ENCODE measurements around the gene AGER. TPM values are rescaled to one million over a fixed set of nuclear protein-coding genes. Genes with fewer than 3 reads are reported as not detected.

Gene AGER
- total and polyA plus RNA-seq, 9 of the 15 experiments (the other 6 are each of a cell fraction or from before 2014, with no cell fraction given) = 1.2 to 11.5 (median 4.1) TPM

Small RNAs within 50 kb of the gene (microRNA-seq; reads per million reads assigned to microRNA genes)
- gene MIR6721 (ENCODE audit: borderline microRNAs expressed) = 0.91 reads per million, percentile 4 among the genes with 10 or more reads in this experiment
- gene MIR6833 (ENCODE audit: borderline microRNAs expressed) = not detected

Small RNAs within 50 kb of the gene (small RNA-seq; reads per million reads assigned to genes)
- gene AL662884.1 (not detected), gene MIR6833 (not detected)

Other genes with a start within 250 kb of the AGER start
Only the 7 nearest of the 20 such genes appear.
- gene PRRT1, start 32.3 kb downstream of the AGER start, total RNA-seq (2014; rRNA removed) = 0.14 and 0.57 TPM in 2 replicates
- gene PRRT1, start 32.3 kb downstream of the AGER start, total RNA-seq (2014; rRNA removed; fragmentation: Illumina TruSeq; extraction: Trizol) = 0.16 and 0.29 TPM in 2 replicates
- 0.40 and 0.53 TPM in 2 replicates for gene PRRT1, start 32.3 kb downstream of the AGER start, total RNA-seq (2015; rRNA removed; fragmentation: Illumina TruSeq; extraction: Trizol)
- gene PRRT1, start 32.3 kb downstream of the AGER start, total RNA-seq (2021) = 1.9 and 3.0 TPM in 2 replicates
- 0.50 and 1.1 TPM in 2 replicates for gene PRRT1, start 32.3 kb downstream of the AGER start, polyA plus RNA-seq (2011; rRNA removed)
- 3.3 and 3.5 TPM in 2 replicates for gene PRRT1, start 32.3 kb downstream of the AGER start, polyA plus RNA-seq (2014; fragmentation: Illumina TruSeq; extraction: Trizol)
- gene PRRT1, start 32.3 kb downstream of the AGER start, polyA plus RNA-seq (2014; fragmentation: Nextera tagmentation; extraction: Ambion mirVana) = under 1 TPM; 0.31 to 0.41 TPM
- gene PRRT1, start 32.3 kb downstream of the AGER start, polyA plus RNA-seq (2014; rRNA removed) = 2.1 and 2.8 TPM in 2 replicates
- gene PPT2, start 30.1 kb downstream of the AGER start, total RNA-seq (2014; rRNA removed) = 69.9 and 296 TPM in 2 replicates
- 42.5 and 43.7 TPM in 2 replicates for gene PPT2, start 30.1 kb downstream of the AGER start, total RNA-seq (2014; rRNA removed; fragmentation: Illumina TruSeq; extraction: Trizol)
- 44.1 and 45.6 TPM in 2 replicates for gene PPT2, start 30.1 kb downstream of the AGER start, total RNA-seq (2015; rRNA removed; fragmentation: Illumina TruSeq; extraction: Trizol)
- 83.2 and 83.4 TPM in 2 replicates for gene PPT2, start 30.1 kb downstream of the AGER start, total RNA-seq (2021)
- gene PPT2, start 30.1 kb downstream of the AGER start, polyA plus RNA-seq (2011; rRNA removed) = 75.8 and 76.6 TPM in 2 replicates
- gene PPT2, start 30.1 kb downstream of the AGER start, polyA plus RNA-seq (2014; fragmentation: Illumina TruSeq; extraction: Trizol) = 92.6 and 98.8 TPM in 2 replicates
- 10 to 100 TPM; 27.4 to 41.6 TPM for gene PPT2, start 30.1 kb downstream of the AGER start, polyA plus RNA-seq (2014; fragmentation: Nextera tagmentation; extraction: Ambion mirVana)
- 86.4 and 95.1 TPM in 2 replicates for gene PPT2, start 30.1 kb downstream of the AGER start, polyA plus RNA-seq (2014; rRNA removed)
- gene EGFL8, start 19.7 kb downstream of the AGER start, total RNA-seq (2014; rRNA removed) = 14.2 and 20.9 TPM in 2 replicates
- gene EGFL8, start 19.7 kb downstream of the AGER start, total RNA-seq (2014; rRNA removed; fragmentation: Illumina TruSeq; extraction: Trizol) = 10.0 and 12.1 TPM in 2 replicates
- gene EGFL8, start 19.7 kb downstream of the AGER start, total RNA-seq (2015; rRNA removed; fragmentation: Illumina TruSeq; extraction: Trizol) = 13.3 and 15.5 TPM in 2 replicates
- gene EGFL8, start 19.7 kb downstream of the AGER start, total RNA-seq (2021) = 21.7 and 26.0 TPM in 2 replicates
- 14.8 and 17.9 TPM in 2 replicates for gene EGFL8, start 19.7 kb downstream of the AGER start, polyA plus RNA-seq (2011; rRNA removed)
- gene EGFL8, start 19.7 kb downstream of the AGER start, polyA plus RNA-seq (2014; fragmentation: Illumina TruSeq; extraction: Trizol) = 19.1 and 26.3 TPM in 2 replicates
- gene EGFL8, start 19.7 kb downstream of the AGER start, polyA plus RNA-seq (2014; fragmentation: Nextera tagmentation; extraction: Ambion mirVana) = 1 to 10 TPM; 2.2 to 2.8 TPM
- 39.8 and 47.4 TPM in 2 replicates for gene EGFL8, start 19.7 kb downstream of the AGER start, polyA plus RNA-seq (2014; rRNA removed)
- 69.4 and 115 TPM in 2 replicates for gene AGPAT1, start 8.2 kb downstream of the AGER start, total RNA-seq (2014; rRNA removed)
- gene AGPAT1, start 8.2 kb downstream of the AGER start, total RNA-seq (2014; rRNA removed; fragmentation: Illumina TruSeq; extraction: Trizol) = 45.4 and 51.9 TPM in 2 replicates
- 53.2 and 54.1 TPM in 2 replicates for gene AGPAT1, start 8.2 kb downstream of the AGER start, total RNA-seq (2015; rRNA removed; fragmentation: Illumina TruSeq; extraction: Trizol)
- 107 and 109 TPM in 2 replicates for gene AGPAT1, start 8.2 kb downstream of the AGER start, total RNA-seq (2021)
- 78.7 and 138 TPM in 2 replicates for gene AGPAT1, start 8.2 kb downstream of the AGER start, polyA plus RNA-seq (2011; rRNA removed)
- 165 and 176 TPM in 2 replicates for gene AGPAT1, start 8.2 kb downstream of the AGER start, polyA plus RNA-seq (2014; fragmentation: Illumina TruSeq; extraction: Trizol)
- 10 to 100 TPM; 37.9 to 43.6 TPM for gene AGPAT1, start 8.2 kb downstream of the AGER start, polyA plus RNA-seq (2014; fragmentation: Nextera tagmentation; extraction: Ambion mirVana)
- 78.2 and 78.4 TPM in 2 replicates for gene AGPAT1, start 8.2 kb downstream of the AGER start, polyA plus RNA-seq (2014; rRNA removed)
- gene RNF5, start 5.8 kb downstream of the AGER start, total RNA-seq (2014; rRNA removed) = 129 and 156 TPM in 2 replicates
- gene RNF5, start 5.8 kb downstream of the AGER start, total RNA-seq (2014; rRNA removed; fragmentation: Illumina TruSeq; extraction: Trizol) = 123 and 128 TPM in 2 replicates
- 99.1 and 110 TPM in 2 replicates for gene RNF5, start 5.8 kb downstream of the AGER start, total RNA-seq (2015; rRNA removed; fragmentation: Illumina TruSeq; extraction: Trizol)
- 149 and 154 TPM in 2 replicates for gene RNF5, start 5.8 kb downstream of the AGER start, total RNA-seq (2021)
- gene RNF5, start 5.8 kb downstream of the AGER start, polyA plus RNA-seq (2011; rRNA removed) = 161 and 163 TPM in 2 replicates
- gene RNF5, start 5.8 kb downstream of the AGER start, polyA plus RNA-seq (2014; fragmentation: Illumina TruSeq; extraction: Trizol) = 227 and 245 TPM in 2 replicates
- 10 to 100 TPM; 62.2 to 95.5 TPM for gene RNF5, start 5.8 kb downstream of the AGER start, polyA plus RNA-seq (2014; fragmentation: Nextera tagmentation; extraction: Ambion mirVana)
- gene RNF5, start 5.8 kb downstream of the AGER start, polyA plus RNA-seq (2014; rRNA removed) = 207 and 223 TPM in 2 replicates
- 55.6 and 63.8 TPM in 2 replicates for gene PBX2, start 5.9 kb upstream of the AGER start, total RNA-seq (2014; rRNA removed)
- gene PBX2, start 5.9 kb upstream of the AGER start, total RNA-seq (2014; rRNA removed; fragmentation: Illumina TruSeq; extraction: Trizol) = 44.0 and 45.1 TPM in 2 replicates
- 60.0 and 62.5 TPM in 2 replicates for gene PBX2, start 5.9 kb upstream of the AGER start, total RNA-seq (2015; rRNA removed; fragmentation: Illumina TruSeq; extraction: Trizol)
- 106 and 126 TPM in 2 replicates for gene PBX2, start 5.9 kb upstream of the AGER start, total RNA-seq (2021)
- gene PBX2, start 5.9 kb upstream of the AGER start, polyA plus RNA-seq (2011; rRNA removed) = 123 and 127 TPM in 2 replicates
- 108 and 119 TPM in 2 replicates for gene PBX2, start 5.9 kb upstream of the AGER start, polyA plus RNA-seq (2014; fragmentation: Illumina TruSeq; extraction: Trizol)
- gene PBX2, start 5.9 kb upstream of the AGER start, polyA plus RNA-seq (2014; fragmentation: Nextera tagmentation; extraction: Ambion mirVana) = 1 to 10 TPM; 1.9 to 2.8 TPM
- gene PBX2, start 5.9 kb upstream of the AGER start, polyA plus RNA-seq (2014; rRNA removed) = 117 and 134 TPM in 2 replicates
- gene GPSM3, start 8.4 kb upstream of the AGER start, total RNA-seq (2014; rRNA removed) = 40.5 and 45.0 TPM in 2 replicates
- gene GPSM3, start 8.4 kb upstream of the AGER start, total RNA-seq (2014; rRNA removed; fragmentation: Illumina TruSeq; extraction: Trizol) = 13.5 and 14.0 TPM in 2 replicates
- 22.3 and 22.4 TPM in 2 replicates for gene GPSM3, start 8.4 kb upstream of the AGER start, total RNA-seq (2015; rRNA removed; fragmentation: Illumina TruSeq; extraction: Trizol)
- 37.3 and 42.6 TPM in 2 replicates for gene GPSM3, start 8.4 kb upstream of the AGER start, total RNA-seq (2021)
- gene GPSM3, start 8.4 kb upstream of the AGER start, polyA plus RNA-seq (2011; rRNA removed) = 24.4 and 51.8 TPM in 2 replicates
- 39.6 and 46.5 TPM in 2 replicates for gene GPSM3, start 8.4 kb upstream of the AGER start, polyA plus RNA-seq (2014; fragmentation: Illumina TruSeq; extraction: Trizol)
- 1 to 10 TPM; 5.3 to 5.7 TPM for gene GPSM3, start 8.4 kb upstream of the AGER start, polyA plus RNA-seq (2014; fragmentation: Nextera tagmentation; extraction: Ambion mirVana)
- gene GPSM3, start 8.4 kb upstream of the AGER start, polyA plus RNA-seq (2014; rRNA removed) = 32.2 and 35.1 TPM in 2 replicates